GM12865 (cell line): ENCODE data around the gene CD81.

ENCODE experiments used
- DNase-seq: peaks from one replicate; pipeline ENCODE4 v3.0.0; 2010; ENCODE audit warnings: low read depth
- H3K4me3 ChIP-seq: 2 replicates; pipeline ENCODE4 v1.5.1; 2011; ENCODE audit warnings: mild to moderate bottlenecking, low read depth, low read length, control low read depth
- TF ChIP-seq, protein P1 (sequence below): IDR thresholded peaks from 2 replicates; pipeline ENCODE4 v1.5.1; 2011; ENCODE audit warnings: low read length, control low read depth, low read depth, inconsistent platforms; ENCODE audit not compliant: insufficient read depth; ENCODE audit errors: missing control alignments

CD81 gene

DNA sequence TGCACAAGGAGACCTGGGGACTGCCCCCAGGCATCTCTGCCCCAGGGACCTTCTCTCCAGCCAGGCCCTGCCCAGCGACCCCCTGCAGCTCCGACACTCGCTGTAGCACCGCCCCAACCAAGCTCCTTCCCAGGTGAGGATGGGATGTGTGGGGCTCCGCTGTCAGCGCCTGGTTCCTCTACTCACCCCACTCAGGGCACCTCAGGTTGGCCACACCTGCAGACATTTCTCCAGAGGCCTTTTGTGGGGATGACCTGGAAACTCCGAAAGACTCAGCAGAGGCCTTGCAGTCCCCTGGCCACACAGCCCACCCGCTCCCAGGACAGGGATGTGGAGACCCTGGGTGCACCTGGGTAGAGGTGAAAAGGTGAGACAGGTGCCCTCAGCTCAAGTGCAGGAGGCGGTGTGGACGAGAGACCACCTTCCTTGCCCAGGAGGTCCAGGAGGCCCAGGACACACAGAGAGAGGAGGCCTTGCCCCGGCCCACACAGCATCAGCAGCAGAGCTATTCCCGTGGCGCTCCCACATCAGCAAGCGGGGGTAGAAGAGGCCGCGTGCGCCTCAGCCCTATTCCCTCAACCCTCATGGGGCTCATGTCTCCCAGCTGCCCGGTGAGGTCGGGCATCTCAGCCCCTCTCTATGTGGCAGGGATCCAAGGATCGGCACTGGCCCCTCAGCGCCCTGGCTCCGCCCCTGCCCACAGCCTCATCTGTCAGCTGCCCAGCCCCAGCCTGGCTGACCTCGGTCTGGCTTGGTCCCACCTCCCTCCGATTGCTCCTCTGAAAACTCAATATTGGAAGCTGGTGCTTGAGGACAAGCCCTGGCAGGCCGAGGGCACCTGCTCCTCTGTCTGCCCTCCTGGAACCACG lies 46.3 kb downstream of the CD81 start:
- DNase-seq, result no peak
- no peak overlapping the region for H3K4me3 ChIP-seq
- TF ChIP-seq, protein P1, sequence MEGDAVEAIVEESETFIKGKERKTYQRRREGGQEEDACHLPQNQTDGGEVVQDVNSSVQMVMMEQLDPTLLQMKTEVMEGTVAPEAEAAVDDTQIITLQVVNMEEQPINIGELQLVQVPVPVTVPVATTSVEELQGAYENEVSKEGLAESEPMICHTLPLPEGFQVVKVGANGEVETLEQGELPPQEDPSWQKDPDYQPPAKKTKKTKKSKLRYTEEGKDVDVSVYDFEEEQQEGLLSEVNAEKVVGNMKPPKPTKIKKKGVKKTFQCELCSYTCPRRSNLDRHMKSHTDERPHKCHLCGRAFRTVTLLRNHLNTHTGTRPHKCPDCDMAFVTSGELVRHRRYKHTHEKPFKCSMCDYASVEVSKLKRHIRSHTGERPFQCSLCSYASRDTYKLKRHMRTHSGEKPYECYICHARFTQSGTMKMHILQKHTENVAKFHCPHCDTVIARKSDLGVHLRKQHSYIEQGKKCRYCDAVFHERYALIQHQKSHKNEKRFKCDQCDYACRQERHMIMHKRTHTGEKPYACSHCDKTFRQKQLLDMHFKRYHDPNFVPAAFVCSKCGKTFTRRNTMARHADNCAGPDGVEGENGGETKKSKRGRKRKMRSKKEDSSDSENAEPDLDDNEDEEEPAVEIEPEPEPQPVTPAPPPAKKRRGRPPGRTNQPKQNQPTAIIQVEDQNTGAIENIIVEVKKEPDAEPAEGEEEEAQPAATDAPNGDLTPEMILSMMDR, result no peak

DNA sequence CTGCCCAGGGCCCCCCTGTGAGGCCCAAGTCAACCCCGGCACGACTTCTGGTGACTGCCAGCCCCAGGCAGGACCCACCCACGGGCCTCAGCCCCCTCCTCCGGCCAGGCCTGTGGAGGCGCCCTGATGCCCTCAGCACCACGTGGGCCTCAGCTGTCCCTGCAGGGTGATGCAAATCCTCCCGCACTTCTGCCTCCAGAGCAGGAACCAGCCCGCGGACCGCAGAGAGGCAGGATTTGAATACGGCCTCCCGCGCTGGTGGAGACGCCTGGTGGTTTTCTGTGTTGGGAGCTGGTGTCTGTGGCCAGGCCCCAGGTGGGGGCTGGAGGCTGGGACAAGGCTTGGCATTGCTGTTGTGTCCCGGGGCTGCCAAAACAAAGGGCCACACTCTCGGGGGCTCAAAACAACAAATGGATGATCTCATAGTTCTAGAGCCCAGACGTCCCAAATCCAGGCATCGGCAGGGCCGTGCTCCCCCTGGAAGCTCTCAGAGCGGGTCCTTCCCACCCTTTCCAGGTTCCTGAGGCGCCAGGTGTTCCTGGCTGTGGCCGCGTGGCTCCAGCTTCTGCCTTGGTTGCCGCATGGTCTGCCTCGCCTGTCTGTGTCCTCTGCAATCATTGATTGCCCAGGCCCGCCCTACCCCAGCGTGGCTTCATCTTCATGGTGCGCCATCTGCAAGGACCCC lies 47.8 kb downstream of the CD81 start:
- TF ChIP-seq, protein P1, result no peak
- H3K4me3 ChIP-seq, result no peak overlapping the region
- DNase-seq, result no peak

DNA sequence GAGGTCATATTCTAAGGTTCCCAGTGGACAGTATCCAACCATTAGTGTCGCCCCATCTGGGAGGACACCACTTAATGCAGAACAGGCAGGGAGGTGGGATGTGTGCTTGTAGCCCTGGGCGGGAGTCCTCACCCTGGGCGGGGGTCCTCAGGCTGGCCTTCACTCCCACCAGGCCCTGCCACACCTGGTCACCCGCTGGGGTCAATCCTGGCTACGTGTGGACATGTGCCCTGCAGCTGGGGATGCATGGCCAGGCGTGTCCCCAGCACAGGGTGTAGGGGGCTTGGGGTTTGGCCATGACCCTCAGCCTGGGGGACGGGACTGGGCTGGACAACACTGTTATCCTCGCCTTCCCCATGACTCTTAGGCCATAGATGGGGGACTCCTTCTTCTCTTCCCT lies 48.4 kb downstream of the CD81 start:
- DNase-seq, result no peak
- TF ChIP-seq, protein P1, result no peak
- no peak overlapping the region for H3K4me3 ChIP-seq

- no peak overlapping the region for H3K4me3 ChIP-seq
- no peak for DNase-seq
- TF ChIP-seq, protein P1, result no peak
Observed at GRCh38 chr11:2426221-2426620, 49.1 kb downstream of the CD81 start.

DNA sequence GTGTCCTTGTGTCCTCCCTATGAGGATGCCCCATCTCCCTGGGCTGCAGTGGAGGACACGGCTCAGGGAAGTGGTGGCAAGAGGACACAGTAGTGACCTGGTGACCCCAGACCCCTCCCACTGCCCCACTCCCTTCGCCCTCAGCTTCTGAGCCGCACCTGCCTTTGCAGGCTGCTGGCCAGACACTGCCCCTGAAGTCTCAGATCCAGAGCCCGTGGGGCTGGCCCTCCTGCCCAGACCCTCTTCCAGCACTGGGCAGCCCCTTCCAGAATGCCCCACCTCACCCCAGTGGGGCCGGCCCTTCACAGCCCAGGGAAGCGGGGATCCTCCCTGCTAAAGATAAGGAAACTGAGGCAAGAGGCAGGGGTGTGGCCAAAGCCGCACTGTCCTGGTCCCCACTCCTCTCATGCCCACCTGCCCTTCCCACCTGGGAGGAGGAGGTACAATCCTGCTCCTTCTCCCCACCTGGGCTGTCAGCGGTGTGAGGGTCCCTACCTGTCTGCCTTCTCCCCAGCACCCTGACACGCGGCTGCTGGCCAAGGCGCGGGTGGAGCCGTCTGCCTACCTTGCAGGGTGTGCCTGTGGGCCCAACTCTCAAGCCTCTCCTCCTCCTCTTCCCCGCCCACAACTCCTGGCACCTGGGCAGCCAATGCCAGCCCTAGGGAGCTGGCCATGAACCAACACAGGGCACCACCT lies 49.9 kb downstream of the CD81 start:
- no peak overlapping the region for H3K4me3 ChIP-seq
- DNase-seq, result no peak
- TF ChIP-seq, protein P1, result no peak

- no peak overlapping the region for H3K4me3 ChIP-seq
- TF ChIP-seq, protein P1, result no peak
- no peak for DNase-seq
Observed at GRCh38 chr11:2427721-2428321, 50.7 kb downstream of the CD81 start.
